Urothelium cell line (cell line): ENCODE measurements around the gene SUN2.

Source experiments
- DNase-seq: peaks from one replicate; pipeline ENCODE4 v3.0.0; 2011; ENCODE audit warnings: low spot score, mixed read lengths
- FAIRE-seq: peaks from 2 replicates; lab custom pipeline; 2011; peaks lifted over from hg19 to GRCh38; lab: Jason Lieb, UNC

Gene SUN2

DNA sequence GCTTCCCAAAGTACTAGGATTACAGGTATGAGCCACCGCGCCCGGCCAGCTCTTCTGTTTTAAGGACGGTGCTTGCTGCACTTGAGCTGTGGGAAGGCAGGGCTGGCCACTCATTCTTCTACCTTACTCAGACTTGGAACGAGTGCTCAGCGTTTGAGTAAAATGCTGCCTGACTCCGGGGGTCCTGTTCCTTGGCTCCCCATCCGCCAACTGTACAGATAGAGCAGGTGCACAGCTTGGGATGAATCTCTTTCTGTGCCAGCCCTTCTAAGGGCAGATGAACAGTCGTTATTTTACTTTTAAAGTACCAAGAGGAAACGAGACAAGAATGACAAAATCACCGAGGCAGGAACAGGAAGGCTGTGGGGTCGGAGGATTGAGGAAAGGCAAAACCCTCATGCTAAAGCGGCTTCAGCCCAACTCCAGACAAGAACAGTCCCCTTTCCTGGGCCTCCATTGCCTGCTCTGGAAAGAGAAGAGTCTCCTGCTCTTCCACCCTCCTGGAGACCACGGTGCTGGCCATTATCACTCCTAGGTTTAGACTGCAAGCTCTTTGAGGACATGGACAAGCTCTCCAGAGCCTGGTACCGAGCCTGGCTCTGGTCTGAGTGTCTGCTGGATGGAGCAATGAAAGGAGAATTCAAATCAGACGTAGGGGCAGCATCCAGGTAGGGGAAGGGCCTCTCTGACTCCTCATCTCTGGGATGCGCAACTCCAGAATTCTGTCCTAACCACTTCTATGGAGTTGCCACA, 1.1 kb upstream of the SUN2 start:
- DNase-seq (no peak), FAIRE-seq (no peak)

DNA sequence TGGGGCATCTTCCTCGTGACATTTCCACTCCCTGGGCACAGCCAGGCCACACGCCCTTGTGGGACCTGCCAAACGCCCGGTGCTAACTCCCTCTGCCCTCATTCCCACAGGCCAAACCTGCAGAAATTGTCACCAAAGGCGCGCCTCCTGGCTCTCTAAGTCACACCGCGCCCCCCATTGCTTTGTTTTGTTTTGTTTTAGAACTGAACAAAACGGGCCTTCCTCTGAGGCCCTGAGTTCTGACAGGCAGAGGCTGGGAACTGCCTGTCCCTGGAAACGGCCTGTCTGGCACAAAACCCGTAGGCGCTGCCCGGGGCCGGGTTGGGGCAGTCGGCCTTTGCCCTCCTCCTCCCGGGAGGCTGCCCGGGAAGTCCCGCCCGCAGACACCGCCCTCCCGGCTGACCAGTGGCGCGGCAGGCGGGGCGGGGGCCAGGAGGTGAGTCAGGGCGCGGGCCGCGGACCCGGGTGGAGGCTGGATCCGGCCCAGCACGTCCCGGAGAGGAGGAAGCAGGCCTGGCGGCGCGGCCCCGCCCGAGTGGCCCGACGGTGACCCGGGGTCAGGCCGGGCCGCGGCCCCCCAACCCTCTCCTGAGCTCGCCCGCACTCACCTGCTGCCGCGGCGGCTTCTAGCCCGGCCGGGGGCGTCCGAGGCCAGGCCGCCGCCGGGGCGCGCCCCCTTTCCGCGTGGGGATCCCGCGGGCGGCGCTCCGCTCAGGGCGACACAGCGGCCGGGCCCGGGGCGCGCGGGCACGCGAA, 465 bp downstream of the SUN2 start:
- DNase-seq, result peak; percentile 87

DNA sequence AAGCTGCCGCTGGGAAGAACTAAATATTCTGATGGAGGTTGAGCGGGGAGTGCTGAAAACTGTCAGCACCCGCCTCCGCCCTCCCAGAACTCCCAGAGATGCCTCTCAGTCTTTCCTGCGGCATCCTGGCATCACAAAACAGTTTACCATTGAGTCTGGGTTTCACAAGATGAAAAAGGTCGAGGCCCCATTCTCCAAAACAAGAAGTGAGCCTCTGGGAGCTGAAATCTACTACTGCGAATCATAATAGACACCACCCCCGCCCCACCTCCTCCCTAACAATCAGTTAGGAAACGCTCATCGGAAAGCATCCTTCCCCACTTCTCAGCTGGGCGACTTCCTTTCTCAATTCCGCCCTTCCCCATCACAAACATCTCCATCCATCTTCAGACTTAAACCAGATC, 1.0 kb downstream of the SUN2 start:
- FAIRE-seq, result no peak
- DNase-seq, result no peak

More for the DNA sequence above, 465 bp downstream of the SUN2 start:
- no peak for FAIRE-seq

DNA sequence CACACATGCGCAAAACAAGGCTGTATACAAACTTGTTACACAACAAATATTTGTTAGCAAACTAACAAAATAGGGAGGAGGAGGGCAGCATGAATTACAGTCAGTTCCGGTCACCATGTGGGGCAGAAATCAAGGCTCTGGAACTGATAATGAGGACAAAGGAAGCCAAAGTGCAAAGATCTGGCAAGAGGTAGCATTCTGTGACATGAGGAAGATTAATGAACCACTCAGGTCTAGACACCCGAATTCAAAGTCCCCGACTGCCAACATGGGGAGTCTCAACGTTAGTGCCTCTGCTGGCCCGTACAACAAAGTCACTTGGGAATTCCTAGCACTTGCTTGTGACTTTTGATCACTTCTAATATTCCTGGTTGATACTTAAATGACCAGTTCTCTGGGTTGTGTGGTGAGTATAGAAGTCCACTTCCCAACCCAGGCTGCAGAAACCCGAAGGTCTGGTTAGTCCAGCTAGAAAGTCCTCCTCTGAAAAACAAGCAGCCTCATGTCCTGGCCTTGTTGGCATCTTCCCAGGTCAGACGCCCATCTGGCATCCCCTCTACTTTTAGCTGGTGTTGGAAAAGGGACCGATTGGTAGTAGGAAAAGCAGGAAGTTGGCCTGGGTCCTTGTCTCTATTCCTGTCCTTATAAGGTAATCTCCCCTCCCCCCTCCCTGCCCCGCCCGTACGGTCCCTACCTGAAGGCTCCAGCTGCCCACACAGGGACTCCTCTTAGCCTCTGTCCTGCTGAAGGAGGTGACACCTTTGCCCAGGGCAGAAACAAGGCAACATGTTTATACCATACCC, 1.6 kb downstream of the SUN2 start:
- peak; percentile 40 for DNase-seq
- no peak for FAIRE-seq

DNA sequence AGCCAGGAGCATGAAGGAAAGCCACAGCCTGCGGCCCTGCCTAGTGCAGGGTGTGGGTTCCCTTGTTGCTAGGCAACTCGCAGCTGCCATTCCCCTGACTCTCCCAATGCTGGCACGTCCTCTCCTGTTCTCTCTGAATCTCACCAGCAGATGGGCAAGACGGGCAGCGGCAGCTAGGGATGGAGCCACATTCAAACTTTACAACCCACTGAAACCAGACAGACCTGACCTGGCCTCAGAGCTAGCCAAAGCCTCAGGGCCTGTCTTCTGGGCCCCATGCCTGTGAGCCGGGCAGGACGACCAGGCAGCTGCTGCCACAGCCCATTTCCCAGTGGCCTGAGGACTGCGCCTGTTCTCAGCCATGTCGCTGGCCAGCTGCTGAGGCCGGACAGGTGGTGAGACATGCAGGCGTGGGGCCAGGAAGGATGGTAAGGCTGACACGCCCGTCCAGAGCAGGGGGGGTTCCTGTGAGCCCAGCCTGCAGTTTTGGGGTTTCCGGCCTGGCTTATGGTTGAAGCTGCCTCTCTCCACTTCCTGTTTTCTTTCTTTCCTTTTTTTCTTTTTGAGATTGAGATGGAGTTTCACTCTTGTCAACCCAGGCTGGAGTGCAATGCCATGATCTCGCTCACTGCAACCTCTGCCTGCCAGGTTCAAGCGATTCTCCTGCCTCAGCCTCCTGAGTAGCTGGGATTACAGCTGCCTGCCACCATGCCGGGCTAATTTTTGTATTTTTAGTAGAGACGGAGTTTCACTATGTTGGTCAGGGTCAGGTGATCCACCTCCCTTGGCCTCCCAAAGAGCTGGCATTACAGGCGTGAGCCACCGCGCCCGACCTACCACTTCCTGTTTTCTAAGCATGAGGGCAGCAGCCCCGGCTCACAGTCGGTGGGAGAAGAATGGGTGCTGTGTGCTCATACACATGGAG, 4.1 kb downstream of the SUN2 start:
- DNase-seq (no peak), FAIRE-seq (no peak)

DNA sequence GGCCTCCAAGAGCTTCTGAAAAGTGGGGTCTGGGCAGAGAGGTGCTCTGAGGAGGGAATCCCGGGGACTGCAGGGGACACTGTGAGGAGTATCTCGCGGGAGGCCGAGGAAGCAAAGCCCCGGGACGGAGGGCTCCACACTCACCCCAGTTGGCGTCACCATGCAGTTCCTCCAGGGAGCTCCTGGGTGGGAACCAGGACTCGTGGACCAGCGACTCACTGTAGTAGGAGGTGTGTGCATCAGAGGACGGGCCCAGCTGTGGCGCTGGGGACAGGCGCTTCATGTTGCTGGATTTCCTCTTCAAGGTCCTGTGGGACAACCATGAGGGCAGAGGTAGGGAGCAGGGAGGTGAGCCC, 4.8 kb downstream of the SUN2 start:
- DNase-seq (no peak), FAIRE-seq (no peak)

DNA sequence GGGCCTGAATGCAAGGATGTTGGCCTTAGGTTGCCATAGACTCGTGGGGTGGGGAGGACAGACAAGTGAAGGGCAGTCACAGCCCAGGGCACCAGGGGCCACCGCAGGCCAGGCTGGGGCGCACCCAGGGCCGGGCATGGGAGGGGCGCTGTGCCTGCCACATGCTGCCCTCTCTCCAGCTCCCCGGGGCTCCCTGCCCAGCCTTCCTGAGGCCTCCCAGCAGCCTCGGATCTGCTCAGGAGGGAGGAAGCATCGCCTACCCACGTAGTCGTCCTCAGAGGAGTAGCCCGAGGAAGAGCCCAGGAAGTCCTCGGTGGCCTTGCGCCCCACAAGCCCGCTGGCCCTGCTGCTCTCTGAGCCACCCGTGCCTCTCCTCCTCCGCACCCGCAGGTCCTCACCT, 5.2 kb downstream of the SUN2 start:
- DNase-seq (no peak), FAIRE-seq (no peak)

DNA sequence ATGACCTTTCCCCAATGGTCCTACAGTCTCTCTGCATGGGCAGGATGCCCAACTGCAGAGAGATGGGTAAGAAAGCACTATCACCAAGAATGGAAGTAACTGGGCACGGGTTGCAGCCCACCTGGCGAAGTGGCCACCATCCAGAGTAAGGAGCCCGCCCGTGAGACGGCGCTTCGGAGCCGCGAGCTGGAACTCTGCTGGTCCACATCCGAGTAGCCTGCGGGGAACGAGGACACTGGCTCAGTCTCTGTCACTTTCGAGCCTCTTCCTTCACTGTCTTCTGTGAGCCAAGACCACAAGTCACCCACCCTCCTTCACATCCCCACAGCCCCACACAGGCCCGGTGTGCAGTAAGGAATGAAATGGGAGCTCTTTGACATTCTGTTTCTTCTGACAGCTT, 5.7 kb downstream of the SUN2 start:
- no peak for DNase-seq
- no peak for FAIRE-seq

DNA sequence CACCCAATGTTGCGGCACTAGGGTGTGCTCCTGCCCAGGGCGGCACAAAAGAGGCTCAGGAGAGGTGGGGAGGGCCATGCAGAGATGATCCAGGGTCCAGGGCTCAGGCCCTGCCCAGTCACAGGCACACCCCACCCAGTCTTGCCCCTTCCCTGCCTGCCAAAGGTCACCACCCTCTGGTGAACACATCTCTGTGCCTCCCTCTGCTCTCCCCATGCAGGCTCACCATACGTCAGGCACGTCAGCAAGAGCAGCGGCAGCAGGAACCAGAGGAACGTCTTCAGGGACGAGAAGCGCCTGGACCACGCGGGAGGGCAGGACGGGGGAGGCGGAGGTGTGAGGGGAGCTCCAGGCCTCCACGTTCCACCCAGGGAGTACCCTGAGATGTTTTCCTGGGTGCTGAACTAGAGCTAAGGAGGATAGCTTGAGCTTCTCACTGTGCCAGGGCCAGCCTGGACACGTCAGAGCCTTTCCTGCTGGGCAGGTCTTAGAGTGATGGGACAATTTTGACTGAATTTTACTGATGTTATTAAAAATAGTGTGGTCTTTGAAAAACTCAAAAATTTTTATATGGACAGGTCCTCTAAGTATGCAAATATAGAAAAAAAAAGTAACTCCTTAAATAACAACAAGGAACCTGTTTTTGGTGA, 7.2 kb downstream of the SUN2 start:
- FAIRE-seq (no peak), DNase-seq (no peak)

DNA sequence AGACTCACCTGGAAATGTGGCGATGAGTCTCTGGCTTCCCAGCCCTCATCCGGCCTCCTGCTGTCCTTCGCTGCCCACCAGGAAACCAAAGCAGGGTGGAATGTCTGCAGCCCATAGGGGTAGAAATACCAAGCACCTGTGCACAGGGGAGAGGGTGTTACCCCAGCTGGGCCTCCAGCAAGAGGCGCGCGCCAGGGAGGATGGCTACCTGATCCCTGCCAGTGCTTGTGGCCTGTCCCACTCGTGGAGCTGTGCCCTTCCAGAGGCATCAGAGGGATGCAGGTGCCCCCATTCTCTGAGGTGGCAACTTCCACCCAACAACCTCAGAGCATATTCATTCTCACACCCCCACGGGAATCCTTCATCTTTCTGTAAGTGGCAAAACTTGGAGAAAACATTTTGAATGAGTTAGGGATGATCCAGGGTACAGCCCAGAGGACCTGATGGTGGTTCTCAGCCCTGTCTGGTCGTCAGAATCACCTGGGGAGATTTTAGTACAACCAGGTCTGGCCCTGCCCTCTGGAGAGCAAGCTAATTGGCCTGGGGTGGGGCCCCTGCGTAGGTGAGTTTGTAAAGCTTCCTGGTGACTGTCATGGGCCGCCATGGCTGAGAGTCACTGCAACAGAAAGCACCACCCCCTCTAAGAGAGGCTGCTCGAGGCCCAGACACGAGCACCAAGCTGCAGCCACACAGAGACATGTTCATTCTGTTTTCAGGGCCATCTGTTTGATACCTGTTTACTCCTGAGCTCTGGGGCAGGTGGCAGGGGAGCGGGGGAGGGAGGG, 9.9 kb downstream of the SUN2 start:
- DNase-seq (no peak), FAIRE-seq (no peak)

DNA sequence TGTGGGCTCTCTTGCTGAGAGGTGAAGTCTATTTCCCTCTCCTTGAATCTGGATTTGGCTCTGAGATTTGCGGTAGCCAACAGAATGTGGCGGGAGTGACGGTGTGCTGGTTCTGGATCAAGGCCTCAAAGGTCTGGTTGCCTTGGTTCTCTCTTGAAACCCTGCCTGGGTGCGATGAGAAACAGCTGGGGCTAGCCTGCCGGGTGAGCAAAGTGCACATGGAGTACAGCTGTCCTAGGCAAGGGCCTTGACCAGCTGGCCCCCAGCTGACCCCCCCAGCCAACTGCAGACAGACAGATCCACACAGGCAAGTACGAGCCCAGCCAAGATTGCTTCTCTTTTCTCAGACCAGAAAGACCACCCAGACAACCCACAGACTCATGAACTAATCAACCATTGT, 10.8 kb downstream of the SUN2 start:
- FAIRE-seq (no peak), DNase-seq (no peak)

DNA sequence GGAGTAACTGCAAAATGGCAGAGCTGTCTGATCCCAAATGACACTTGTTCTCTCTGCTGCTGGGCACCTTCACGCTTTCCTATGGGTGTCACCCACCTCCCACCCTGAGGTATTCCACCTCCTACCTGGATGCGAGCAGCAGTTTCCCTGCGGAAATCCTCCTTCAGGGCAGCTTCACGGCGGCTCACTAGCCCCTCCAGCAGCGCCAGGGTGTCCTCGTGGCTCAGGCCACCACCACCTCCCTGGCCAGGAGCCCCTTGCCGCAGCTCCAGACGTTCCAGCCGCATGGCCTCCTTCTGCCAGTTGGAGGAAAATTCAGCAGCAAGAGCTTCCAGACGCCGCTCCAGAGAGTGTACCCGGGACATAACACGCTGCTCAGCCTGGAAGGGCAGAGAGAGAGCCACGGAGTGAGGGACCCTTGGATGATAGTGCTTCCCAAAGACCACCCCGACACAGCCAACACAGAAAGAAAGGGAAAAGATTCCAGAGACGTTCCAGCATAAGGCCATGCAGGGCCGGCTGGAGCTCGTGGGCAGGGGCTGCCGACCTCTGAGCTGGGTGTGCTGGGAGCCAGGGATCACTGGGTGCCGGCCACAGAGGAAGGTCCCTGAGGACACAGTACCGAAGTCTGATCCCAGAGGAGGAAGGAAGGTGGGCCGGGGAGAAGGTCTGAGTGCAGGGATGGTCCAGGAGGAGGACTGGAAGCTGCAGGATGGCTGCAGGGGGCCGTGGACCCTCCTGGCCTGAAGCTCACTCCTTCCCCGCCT, 13.4 kb downstream of the SUN2 start:
- FAIRE-seq (no peak), DNase-seq (no peak)

DNA sequence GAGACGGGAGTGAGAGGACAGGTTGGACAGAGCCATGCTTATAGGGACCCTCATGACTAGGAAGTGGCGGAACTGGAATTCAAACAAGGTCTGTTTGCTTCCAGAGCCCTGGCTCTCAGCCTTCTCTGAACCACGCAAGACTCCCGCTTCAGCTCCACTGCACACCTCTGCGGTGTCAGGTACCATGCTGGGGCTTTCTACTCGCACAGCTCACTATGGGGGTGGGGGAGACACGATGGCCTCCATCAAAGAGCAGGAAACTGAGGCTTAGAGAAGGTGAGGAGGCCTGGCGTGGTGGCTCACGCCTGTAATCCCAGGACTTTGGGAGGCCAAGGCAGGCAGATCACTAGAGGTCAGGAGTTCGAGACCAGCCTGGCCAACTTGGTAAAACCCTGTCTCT, 14.2 kb downstream of the SUN2 start:
- DNase-seq (no peak), FAIRE-seq (no peak)

DNA sequence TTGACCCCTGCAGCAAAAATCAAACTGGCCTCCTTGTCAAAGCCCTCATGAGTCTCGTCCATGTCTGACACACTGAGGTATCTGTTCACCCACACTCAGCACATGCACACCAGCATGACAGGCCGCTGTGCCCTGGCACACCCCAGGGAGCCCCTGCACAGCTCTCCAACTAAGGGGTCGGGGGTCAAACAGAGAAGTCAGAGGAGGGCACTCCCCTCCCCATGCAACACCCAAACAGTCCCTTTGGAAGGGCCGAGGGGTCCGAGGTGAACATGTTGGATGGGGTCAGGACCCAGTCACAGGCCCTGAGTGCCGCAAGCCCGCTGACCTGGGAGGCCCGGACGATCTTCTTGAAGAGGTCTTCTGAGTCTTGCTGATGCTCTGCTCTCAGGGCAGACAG, 14.6 kb downstream of the SUN2 start:
- no peak for DNase-seq
- FAIRE-seq, result peak; percentile 77

DNA sequence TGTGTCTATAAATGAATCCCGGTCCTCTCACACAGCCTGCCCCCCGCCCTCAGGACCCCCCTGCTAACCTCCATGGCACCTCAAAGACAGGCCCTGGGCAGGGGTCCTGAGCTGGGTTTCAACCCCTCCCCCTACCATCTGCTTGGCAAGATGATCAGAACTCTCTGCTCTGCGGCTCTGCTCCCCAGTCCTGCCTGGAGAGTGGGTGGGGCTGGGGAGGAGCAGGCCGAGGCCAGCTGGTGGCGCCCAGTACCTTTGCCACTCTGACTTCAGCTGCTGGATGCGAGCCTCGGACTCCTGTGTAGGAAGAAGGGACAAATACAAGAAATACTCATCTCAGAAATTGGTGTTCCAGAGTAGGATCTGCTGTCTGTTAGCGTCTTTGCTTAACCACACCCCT, 15.0 kb downstream of the SUN2 start:
- FAIRE-seq, result no peak
- DNase-seq, result no peak

DNA sequence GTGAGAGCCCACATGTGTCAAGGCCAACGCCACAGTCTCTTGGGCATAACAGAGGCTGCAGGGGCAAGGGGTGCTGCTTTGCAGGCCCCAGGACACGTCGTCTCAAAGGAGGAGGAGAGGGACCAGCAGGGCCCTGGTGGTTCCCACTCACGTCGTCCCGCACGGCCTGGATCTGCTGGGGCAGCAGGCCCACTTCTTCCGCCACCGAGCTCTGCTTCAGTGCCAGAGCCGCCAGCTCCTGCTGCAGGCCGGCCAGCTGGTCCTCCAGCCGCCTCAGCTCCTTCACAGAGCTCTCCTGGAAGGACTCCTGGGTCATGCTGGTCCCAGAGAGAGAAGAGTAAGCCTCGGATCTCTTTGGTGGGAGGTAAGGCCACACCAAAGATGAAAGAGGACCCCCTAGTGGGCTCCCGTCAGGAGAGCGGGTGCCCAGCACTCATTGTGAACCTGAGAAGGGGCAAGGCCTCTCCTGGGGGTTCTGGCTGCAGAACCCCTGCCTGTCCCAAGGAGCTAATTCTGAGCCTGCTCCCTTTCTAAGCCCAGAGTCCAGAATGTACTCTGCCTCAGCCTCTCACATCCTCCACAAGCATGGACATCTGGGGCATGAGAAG, 15.6 kb downstream of the SUN2 start:
- FAIRE-seq (no peak), DNase-seq (no peak)

DNA sequence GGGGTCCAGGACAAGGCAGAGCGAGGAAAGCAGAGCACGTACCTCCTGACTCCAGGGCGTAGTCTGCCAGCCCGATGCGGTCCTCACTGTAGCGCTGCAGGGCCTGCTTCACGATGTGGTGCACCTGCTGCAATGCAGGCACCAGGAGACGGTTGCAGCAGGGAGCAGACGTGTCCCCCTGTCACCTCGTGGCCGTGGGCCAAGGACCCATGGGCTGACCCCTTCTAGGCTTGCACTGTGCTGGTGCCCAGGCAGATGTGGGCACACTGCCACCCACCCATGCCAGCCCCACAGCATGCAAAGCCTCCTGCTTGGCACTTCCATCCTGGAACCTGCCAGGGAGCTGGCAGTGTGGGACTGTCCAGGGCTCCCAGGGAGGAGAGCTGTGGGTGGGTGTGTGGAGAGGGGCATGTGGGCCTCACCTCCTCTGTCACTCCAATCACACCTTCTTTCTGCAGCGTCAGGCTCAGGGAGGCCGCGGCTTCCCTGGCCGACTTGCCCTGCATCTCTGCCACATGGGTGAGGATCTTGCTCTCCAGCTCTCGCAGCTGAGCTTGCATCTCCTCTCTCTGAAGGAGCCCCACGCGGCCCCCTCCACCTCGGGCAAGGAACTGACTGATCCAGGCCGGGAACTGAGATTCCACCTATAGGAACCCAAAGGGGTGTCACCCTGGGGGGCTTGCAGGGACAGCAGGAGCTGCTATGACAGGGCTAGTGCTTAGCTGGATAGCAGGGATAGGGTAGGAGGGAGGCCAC, 16.3 kb downstream of the SUN2 start:
- FAIRE-seq (no peak), DNase-seq (no peak)
